ENCODE results near the gene CRYBG1.

- no peak for TF ChIP-seq POLR2A (IDR thresholded peaks at IDR 0.05; ENCODE audit: extremely low read depth, insufficient read length)
- no peak for TF ChIP-seq CTCF (IDR thresholded peaks at IDR 0.05; ENCODE audit: low read depth, low read length)
- no peak for TF ChIP-seq MYC (IDR thresholded peaks at IDR 0.05; ENCODE audit: low read depth, low read length)
Measured at GRCh38 chr6:106563614-106564013, 203.1 kb downstream of the CRYBG1 start.
